ENCODE data around the gene RND3.

The RND3 gene

DNA sequence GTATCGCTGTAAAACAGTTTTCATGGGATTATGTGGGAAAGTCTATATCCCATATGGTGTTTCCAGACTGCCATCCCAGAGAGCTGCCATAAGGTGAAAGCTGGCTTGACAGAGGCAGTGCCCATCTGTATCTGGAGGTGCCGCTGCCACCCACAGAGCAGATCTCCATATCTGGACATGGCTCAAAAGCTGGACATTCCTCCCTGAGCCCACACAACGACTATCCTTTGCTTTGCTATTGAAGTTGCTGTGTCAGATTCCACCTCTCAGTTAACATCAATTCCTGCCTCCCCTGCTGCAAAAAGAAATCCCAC is 55.2 kb downstream of the RND3 start:
- TF ChIP-seq, protein P1, sequence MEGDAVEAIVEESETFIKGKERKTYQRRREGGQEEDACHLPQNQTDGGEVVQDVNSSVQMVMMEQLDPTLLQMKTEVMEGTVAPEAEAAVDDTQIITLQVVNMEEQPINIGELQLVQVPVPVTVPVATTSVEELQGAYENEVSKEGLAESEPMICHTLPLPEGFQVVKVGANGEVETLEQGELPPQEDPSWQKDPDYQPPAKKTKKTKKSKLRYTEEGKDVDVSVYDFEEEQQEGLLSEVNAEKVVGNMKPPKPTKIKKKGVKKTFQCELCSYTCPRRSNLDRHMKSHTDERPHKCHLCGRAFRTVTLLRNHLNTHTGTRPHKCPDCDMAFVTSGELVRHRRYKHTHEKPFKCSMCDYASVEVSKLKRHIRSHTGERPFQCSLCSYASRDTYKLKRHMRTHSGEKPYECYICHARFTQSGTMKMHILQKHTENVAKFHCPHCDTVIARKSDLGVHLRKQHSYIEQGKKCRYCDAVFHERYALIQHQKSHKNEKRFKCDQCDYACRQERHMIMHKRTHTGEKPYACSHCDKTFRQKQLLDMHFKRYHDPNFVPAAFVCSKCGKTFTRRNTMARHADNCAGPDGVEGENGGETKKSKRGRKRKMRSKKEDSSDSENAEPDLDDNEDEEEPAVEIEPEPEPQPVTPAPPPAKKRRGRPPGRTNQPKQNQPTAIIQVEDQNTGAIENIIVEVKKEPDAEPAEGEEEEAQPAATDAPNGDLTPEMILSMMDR (conservative IDR thresholded peaks at IDR 0.05) = no peak
- no peak overlapping the region for H3K27ac ChIP-seq

DNA sequence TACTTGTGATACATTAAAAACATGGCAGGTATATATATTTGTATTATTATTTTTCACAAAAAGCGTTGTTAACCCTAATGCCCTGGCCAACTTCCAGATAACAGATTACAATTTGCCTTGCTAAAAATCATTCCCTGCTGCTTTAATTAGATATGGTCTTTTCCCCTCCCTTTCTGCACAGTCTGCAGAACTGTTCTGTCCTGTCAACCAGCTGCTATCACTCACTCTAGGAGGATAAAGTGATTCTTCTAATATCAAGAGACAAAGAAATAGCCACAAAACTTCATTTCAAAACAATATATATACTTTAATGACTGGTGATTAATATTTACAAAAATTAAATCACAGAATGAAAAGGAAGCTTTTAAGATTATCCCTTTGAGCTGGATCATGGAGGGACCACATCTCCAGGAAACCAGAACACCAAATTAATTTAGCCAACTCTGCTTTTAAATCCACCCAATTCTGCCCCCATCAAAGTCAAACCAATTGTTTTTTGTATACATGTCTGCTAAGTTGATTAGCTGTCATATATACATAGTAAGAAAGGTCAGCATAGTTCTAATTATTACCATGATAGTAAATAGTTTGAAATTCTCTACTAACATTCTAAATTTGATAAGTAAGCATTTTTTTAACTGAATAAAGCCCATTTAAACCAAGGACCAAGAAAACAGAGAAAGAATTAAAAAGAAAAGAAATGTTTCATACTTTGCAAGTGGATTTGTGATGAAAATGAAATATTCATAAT is 55.7 kb downstream of the RND3 start:
- TF ChIP-seq, protein P1 (conservative IDR thresholded peaks at IDR 0.05) = no peak
- H3K27ac ChIP-seq = no peak overlapping the region

DNA sequence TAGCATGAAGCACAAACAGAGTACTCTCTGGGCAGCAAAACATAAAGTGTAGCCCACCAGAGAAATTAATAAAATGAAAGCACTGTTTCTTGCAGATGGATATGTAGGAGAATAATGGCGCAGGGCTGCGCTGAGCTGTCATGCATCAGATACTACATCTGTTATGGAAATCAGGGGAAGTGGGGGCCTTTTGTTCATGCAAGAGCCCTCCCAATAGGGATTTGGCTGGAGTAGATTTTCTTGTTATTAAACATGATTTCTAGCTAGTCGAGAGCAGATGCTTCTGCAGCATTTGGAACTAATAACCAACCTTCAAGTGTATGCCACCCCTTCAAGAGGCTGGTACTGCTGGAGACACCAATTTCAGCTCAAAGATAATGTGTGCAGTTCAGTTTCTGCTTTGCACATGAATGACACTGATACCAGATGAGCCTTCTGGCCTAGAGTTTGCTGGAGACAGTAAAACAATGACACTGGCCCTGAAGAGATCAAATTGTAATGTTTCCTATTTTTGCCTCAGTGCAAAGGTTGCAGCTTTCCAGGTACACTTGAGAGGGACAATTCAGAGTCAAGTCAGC is 58.0 kb downstream of the RND3 start:
- no peak overlapping the region for H3K27ac ChIP-seq
- TF ChIP-seq, protein P1 (conservative IDR thresholded peaks at IDR 0.05) = no peak

DNA sequence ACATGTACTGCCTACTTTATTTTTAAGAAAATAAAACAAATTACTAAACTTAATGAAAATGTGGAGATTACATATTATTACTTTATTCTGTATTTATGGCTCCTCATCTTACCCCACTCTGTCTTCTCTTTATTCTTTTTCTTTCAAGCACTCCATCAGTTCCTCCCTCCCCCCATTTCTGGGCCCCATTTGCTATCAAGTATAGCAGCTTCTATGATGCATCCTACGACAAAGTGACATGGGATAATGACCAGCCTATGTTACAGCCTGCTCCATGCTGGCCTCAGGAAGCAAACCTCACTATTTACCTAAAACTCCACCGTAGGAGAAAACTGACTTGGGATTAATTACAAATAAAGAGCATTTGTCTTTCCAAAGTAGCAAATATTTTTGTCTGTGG is 58.8 kb downstream of the RND3 start:
- TF ChIP-seq, protein P1 (conservative IDR thresholded peaks at IDR 0.05) = no peak
- no peak overlapping the region for H3K27ac ChIP-seq

DNA sequence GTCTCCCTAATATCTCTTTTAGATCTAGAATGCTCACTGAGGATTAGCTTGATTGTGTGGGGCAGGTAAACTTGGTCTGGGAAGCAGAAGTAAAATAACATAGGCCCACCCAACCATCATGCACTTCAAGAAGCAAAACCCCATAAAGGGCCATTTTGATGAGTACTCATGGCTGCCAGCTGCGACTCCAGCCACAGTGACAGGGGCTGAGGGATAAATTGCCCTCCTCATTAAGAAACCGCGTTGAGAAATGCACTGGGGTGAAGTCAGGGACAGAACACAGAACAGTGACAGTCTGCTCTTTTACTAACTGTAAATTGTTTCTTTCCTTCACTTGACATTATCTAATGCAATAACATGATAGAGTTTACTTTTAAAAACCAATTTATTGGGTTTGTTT is 60.2 kb downstream of the RND3 start:
- TF ChIP-seq, protein P1 (conservative IDR thresholded peaks at IDR 0.05) = no peak
- H3K27ac ChIP-seq = no peak overlapping the region

DNA sequence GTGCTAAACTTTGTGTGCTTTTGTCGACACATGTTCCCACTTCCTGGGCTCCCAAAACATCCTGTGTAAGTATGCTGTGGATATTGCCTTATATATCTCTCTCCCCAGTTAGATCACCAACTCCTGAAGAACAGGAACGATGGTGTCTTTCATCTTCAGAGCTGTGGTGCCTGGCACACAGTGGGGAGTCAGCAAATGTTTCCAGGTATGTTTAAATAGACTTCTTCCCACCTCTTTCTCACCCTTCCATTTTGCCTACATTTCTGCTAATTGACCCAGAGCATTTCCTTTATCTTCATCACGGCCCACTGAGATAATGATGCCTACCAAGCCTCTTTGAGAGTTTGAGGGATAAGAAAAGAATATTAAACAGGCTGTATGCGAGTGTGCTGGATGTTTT is 60.7 kb downstream of the RND3 start:
- TF ChIP-seq, protein P1 (conservative IDR thresholded peaks at IDR 0.05) = no peak

DNA sequence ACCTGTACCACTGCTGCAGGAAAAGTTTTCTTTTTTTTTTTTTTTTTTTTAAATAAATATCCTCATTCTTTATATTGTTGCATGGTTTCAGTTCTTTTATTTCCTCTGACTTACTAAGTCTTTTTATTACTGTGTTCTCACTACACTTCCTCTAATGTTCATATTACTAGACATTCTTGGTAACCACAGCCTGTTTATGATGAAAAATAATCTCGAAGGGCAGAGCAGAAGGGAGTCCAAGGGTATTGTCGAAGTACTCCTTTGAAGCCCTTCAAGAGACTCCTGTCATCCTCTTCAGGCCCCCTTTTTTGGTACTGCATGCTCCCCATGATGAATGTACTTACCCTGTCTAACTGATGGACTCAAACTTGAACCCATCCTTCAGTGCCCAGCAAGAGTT is 61.2 kb downstream of the RND3 start:
- TF ChIP-seq, protein P1 (conservative IDR thresholded peaks at IDR 0.05) = no peak

More for the DNA sequence above, 60.7 kb downstream of the RND3 start:
- H3K27ac ChIP-seq = no peak overlapping the region

More for the DNA sequence above, 61.2 kb downstream of the RND3 start:
- no peak overlapping the region for H3K27ac ChIP-seq
